ENCODE results near the gene CIRBP.
"Not testable (repeated sequence)": the region's sequence is repeated elsewhere in the genome, so short reads cannot be mapped to it uniquely, and the experiment has no call there.

CIRBP gene

DNA sequence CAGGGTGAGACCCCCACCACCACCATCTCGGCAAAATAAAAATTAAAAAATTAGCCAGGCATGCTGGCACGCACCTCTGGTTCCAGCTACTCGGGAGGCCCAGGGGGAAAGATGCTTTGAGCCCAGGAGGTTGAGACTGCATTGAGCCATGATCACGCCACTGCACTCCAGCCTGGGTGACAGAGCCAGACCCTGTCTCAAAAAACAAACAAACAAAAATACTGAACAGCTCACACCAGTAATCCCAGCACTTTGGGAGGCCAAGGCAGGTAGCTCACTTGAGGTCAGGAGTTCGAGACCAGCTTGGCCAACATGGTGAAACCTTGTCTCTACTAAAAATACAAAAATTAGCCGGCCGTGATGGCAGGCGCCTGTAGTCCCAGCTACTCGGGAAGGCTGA is 36.2 kb downstream of the CIRBP start:
- not testable (repeated sequence) for H3K9me3 ChIP-seq (ENCODE audit: control insufficient read depth in 2 of 2, low read length in 2 of 2); H3K4me3 ChIP-seq (ENCODE audit: low read length in 2 of 2); H3K27ac ChIP-seq (ENCODE audit: low read depth in 2 of 2, low read length in 2 of 2); H3K4me1 ChIP-seq (ENCODE audit: control insufficient read depth in 2 of 2, insufficient read depth in 2 of 2, low read length in 2 of 2); H3K9ac ChIP-seq (ENCODE audit: low read depth in 1 of 2, low read length in 2 of 2); H3K27me3 ChIP-seq (ENCODE audit: control insufficient read depth in 2 of 2, insufficient read depth in 2 of 2, low read length in 2 of 2); H3K36me3 ChIP-seq (ENCODE audit: control insufficient read depth in 2 of 2, insufficient read depth in 2 of 2, low read length in 2 of 2)

DNA sequence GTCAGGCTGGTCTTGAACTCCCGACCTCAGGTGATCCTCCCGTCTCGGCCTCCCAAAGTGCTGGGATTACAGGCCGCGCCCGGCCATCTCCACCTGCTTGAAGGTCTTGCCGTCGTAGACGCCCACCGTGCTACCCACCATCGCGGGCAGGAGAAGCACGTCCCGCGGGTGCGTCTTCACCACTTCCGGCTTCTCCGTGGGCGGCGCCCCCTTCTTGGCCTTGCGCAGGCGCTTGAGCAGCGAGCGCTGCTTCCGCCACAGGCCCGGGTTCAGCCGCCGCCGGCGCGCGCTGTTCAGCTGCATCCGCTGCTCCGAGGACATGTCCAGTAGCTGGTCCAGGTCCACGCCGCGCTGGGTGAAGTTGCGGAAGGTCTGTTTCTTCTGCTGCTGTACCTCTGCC is 38.2 kb downstream of the CIRBP start:
- Histone ChIP-seq H3K4me1 (ENCODE audit: control insufficient read depth in 2 of 2, insufficient read depth in 2 of 2, low read length in 2 of 2) (peaks cover 0 to 3% of the 10 kb centered on the region in 2 donors), H3K27ac (ENCODE audit: low read depth in 2 of 2, low read length in 2 of 2) (no peak overlapping the region), H3K9me3 (ENCODE audit: control insufficient read depth in 2 of 2, low read length in 2 of 2) (no peaks in the 10 kb centered on the region), H3K36me3 (ENCODE audit: control insufficient read depth in 2 of 2, insufficient read depth in 2 of 2, low read length in 2 of 2) (no peaks in the 10 kb centered on the region), H3K9ac (ENCODE audit: low read depth in 1 of 2, low read length in 2 of 2) (no peak overlapping the region), H3K4me3 (ENCODE audit: low read length in 2 of 2) (no peak overlapping the region), H3K27me3 (ENCODE audit: control insufficient read depth in 2 of 2, insufficient read depth in 2 of 2, low read length in 2 of 2) (no peaks in the 10 kb centered on the region)

GRCh38 chr19:1307755-1308303 is 38.7 kb downstream of the CIRBP start:
- no peak overlapping the region for H3K9ac ChIP-seq (ENCODE audit: low read depth in 1 of 2, low read length in 2 of 2)
- no peaks in the 10 kb centered on the region for H3K27me3 ChIP-seq (ENCODE audit: control insufficient read depth in 2 of 2, insufficient read depth in 2 of 2, low read length in 2 of 2)
- H3K4me3 ChIP-seq (ENCODE audit: low read length in 2 of 2): no peak overlapping the region
- H3K27ac ChIP-seq (ENCODE audit: low read depth in 2 of 2, low read length in 2 of 2): no peak overlapping the region
- no peaks in the 10 kb centered on the region for H3K36me3 ChIP-seq (ENCODE audit: control insufficient read depth in 2 of 2, insufficient read depth in 2 of 2, low read length in 2 of 2)
- H3K9me3 ChIP-seq (ENCODE audit: control insufficient read depth in 2 of 2, low read length in 2 of 2): no peaks in the 10 kb centered on the region
- peaks cover 0 to 3% of the 10 kb centered on the region in 2 donors for H3K4me1 ChIP-seq (ENCODE audit: control insufficient read depth in 2 of 2, insufficient read depth in 2 of 2, low read length in 2 of 2)

DNA sequence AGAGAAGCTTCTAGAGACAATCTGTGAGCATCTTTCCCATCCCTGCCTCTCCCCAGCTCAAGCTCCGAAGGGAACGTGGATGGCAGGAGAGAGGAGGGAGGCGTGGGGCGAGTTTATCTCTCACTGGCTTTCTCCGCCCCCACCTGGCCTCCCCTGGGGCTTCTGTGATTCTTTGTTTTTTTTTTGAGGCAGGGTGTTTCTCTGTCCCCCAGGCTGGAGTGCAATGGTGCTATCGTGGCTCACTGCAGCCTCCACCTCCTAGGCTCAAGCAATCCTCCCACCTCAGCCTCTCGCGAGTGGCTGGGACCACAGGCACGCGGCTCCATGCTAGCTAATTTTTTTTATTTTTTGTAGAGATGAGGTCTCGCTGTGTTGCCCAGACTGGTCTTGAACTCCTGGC is 39.6 kb downstream of the CIRBP start:
- H3K4me1 ChIP-seq (ENCODE audit: control insufficient read depth in 2 of 2, insufficient read depth in 2 of 2, low read length in 2 of 2): peaks cover 5 to 7% of the 10 kb centered on the region in 2 donors
- no peaks in the 10 kb centered on the region for H3K36me3 ChIP-seq (ENCODE audit: control insufficient read depth in 2 of 2, insufficient read depth in 2 of 2, low read length in 2 of 2)
- H3K27ac ChIP-seq (ENCODE audit: low read depth in 2 of 2, low read length in 2 of 2): no peak overlapping the region
- no peaks in the 10 kb centered on the region for H3K9me3 ChIP-seq (ENCODE audit: control insufficient read depth in 2 of 2, low read length in 2 of 2)
- no peak overlapping the region for H3K9ac ChIP-seq (ENCODE audit: low read depth in 1 of 2, low read length in 2 of 2)
- H3K27me3 ChIP-seq (ENCODE audit: control insufficient read depth in 2 of 2, insufficient read depth in 2 of 2, low read length in 2 of 2): no peaks in the 10 kb centered on the region
- H3K4me3 ChIP-seq (ENCODE audit: low read length in 2 of 2): no peak overlapping the region

DNA sequence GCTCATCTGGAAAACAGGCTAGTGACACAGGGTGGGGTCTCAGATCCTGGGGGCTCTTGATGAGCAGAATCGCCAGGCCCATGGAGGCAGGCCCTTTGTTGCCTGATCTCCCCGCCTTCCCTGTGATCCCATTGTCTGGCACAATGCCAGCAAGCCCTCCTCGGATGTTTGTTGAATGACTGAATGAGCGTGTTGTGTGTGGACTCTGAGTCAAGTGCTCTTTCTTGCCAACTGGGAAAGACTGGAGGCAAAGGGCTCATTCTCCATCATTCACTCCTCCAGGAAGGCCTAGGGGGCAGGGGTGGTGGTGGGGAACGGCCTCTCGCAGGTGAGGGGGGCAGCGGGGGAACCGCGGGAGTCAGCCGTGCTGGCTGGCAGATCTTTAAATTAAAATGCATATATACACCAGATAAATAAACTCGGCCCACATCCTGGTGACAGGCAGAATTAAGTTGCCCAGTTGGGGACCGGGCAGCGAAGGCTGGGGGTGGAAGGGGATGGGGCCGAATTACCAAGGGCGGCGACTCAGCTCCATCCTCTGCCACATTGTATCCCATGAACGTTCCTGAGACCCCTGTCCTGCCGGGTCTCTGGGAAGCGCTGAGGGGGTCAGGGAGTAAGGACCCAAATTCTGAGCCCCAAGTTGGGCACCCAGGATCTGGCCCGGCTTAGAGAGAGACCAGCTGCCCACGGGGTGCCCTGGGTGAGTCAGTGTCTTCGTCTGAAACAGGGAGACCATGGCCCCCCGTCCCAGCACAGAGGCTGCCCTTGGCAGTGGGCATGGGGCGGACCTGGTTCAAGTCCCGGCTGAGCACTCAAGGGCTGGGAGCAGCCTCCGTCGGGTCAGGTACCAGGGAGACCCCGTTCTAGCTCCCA is 41.1 kb downstream of the CIRBP start:
- Histone ChIP-seq H3K27me3 (ENCODE audit: control insufficient read depth in 2 of 2, insufficient read depth in 2 of 2, low read length in 2 of 2) (peaks cover 0 to under 1% of the 10 kb centered on the region in 2 donors), H3K36me3 (ENCODE audit: control insufficient read depth in 2 of 2, insufficient read depth in 2 of 2, low read length in 2 of 2) (no peaks in the 10 kb centered on the region), H3K9me3 (ENCODE audit: control insufficient read depth in 2 of 2, low read length in 2 of 2) (no peaks in the 10 kb centered on the region), H3K9ac (ENCODE audit: low read depth in 1 of 2, low read length in 2 of 2) (no peak overlapping the region), H3K27ac (ENCODE audit: low read depth in 2 of 2, low read length in 2 of 2) (no peak overlapping the region), H3K4me3 (ENCODE audit: low read length in 2 of 2) (no peak overlapping the region), H3K4me1 (ENCODE audit: control insufficient read depth in 2 of 2, insufficient read depth in 2 of 2, low read length in 2 of 2) (peaks cover 4 to 6% of the 10 kb centered on the region in 2 donors)

GRCh38 chr19:1310853-1311180 is 41.7 kb downstream of the CIRBP start:
- Histone ChIP-seq H3K9me3 (ENCODE audit: control insufficient read depth in 2 of 2, low read length in 2 of 2) (no peaks in the 10 kb centered on the region), H3K27me3 (ENCODE audit: control insufficient read depth in 2 of 2, insufficient read depth in 2 of 2, low read length in 2 of 2) (peaks cover under 1 to 3% of the 10 kb centered on the region in 2 donors), H3K4me3 (ENCODE audit: low read length in 2 of 2) (no peak overlapping the region), H3K36me3 (ENCODE audit: control insufficient read depth in 2 of 2, insufficient read depth in 2 of 2, low read length in 2 of 2) (no peaks in the 10 kb centered on the region), H3K27ac (ENCODE audit: low read depth in 2 of 2, low read length in 2 of 2) (no peak overlapping the region), H3K9ac (ENCODE audit: low read depth in 1 of 2, low read length in 2 of 2) (no peak overlapping the region), H3K4me1 (ENCODE audit: control insufficient read depth in 2 of 2, insufficient read depth in 2 of 2, low read length in 2 of 2) (peaks cover 6% of the 10 kb centered on the region in 2 donors)

DNA sequence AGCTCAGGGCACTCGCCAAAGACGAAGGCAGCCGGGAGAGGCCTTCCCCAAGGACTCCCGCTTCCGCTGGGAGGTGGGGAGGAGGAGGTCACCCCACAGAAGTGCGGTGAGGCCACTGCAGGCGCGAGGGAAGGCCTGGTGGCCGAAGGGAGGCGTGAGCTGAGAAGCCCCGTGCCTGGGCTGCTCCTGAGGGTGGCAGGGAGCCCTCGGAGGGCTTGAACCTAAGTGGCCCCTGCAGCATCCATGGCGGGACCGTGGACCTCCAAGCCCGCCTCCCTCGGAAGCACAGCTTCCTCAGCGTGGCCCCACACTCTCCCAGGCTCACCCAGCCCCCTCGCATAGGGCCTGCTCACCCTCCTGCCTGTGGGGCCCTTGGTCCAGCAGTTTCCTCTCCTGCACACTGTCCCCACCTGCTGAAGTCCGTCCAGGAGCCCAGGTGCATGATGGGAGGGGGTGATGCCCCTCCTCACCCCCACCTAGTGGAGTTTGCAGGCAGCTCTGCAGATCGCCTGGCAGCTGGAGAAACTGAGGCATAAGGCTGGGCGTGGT is 42.5 kb downstream of the CIRBP start:
- no peak overlapping the region for H3K4me3 ChIP-seq (ENCODE audit: low read length in 2 of 2)
- no peaks in the 10 kb centered on the region for H3K36me3 ChIP-seq (ENCODE audit: control insufficient read depth in 2 of 2, insufficient read depth in 2 of 2, low read length in 2 of 2)
- H3K4me1 ChIP-seq (ENCODE audit: control insufficient read depth in 2 of 2, insufficient read depth in 2 of 2, low read length in 2 of 2): peaks cover 8 to 10% of the 10 kb centered on the region in 2 donors
- no peak overlapping the region for H3K27ac ChIP-seq (ENCODE audit: low read depth in 2 of 2, low read length in 2 of 2)
- H3K27me3 ChIP-seq (ENCODE audit: control insufficient read depth in 2 of 2, insufficient read depth in 2 of 2, low read length in 2 of 2): peaks cover 9 to 11% of the 10 kb centered on the region in 2 donors
- no peak overlapping the region for H3K9ac ChIP-seq (ENCODE audit: low read depth in 1 of 2, low read length in 2 of 2)
- H3K9me3 ChIP-seq (ENCODE audit: control insufficient read depth in 2 of 2, low read length in 2 of 2): no peaks in the 10 kb centered on the region

DNA sequence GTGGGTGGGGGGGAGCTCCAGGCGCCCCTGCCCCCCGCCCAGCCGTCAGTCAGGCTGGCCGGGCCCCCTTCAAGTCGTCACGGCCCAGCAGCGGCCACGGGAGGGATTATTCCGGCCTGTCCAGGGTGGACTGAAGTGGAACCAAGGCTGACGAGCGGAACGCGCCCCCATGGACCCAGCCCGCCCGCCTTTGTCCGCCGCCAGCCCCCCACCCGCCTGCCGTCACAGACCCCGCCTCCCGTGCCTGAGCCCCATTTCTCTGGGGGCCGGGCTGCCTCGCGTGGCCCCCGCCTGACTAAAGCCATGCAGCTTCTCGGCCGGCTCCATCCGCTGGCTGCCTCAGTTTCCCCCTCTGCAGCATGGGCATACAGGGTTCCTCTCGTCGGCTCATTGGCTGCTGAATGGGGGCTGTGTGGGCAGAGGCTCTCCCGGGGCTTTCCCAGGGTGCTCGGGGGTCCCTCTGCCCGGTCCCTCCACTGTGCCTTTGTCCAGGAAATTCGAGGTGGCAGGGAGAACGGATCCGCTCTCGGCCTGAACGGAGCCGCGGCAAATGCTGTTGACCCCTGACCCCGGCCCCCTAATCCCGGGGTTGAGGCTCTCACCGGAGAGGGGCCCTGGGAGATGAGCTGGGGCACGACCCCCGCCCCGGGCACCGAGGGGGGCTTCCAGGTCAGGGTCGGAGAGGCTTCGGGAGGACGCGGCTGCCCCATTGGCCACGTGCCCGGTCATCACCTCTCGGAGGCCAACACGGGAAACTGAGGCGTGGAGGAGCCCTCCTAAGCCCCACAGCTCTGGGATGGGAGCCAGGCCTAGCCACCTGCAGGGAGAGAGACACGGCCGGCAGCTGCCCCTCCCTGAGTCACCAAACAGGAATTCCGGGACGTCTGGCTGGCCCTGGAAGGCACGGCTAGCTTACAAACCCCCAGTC is 43.9 kb downstream of the CIRBP start:
- Histone ChIP-seq H3K9me3 (ENCODE audit: control insufficient read depth in 2 of 2, low read length in 2 of 2) (no peaks in the 10 kb centered on the region), H3K27ac (ENCODE audit: low read depth in 2 of 2, low read length in 2 of 2) (no peak overlapping the region), H3K36me3 (ENCODE audit: control insufficient read depth in 2 of 2, insufficient read depth in 2 of 2, low read length in 2 of 2) (no peaks in the 10 kb centered on the region), H3K27me3 (ENCODE audit: control insufficient read depth in 2 of 2, insufficient read depth in 2 of 2, low read length in 2 of 2) (peaks cover 15 to 21% of the 10 kb centered on the region in 2 donors), H3K9ac (ENCODE audit: low read depth in 1 of 2, low read length in 2 of 2) (no peak overlapping the region), H3K4me3 (ENCODE audit: low read length in 2 of 2) (no peak overlapping the region), H3K4me1 (ENCODE audit: control insufficient read depth in 2 of 2, insufficient read depth in 2 of 2, low read length in 2 of 2) (peaks cover 8 to 10% of the 10 kb centered on the region in 2 donors)

GRCh38 chr19:1313695-1314613 is 44.8 kb downstream of the CIRBP start:
- Histone ChIP-seq H3K9me3 (ENCODE audit: control insufficient read depth in 2 of 2, low read length in 2 of 2) (no peaks in the 10 kb centered on the region), H3K27ac (ENCODE audit: low read depth in 2 of 2, low read length in 2 of 2) (no peak overlapping the region), H3K9ac (ENCODE audit: low read depth in 1 of 2, low read length in 2 of 2) (no peak overlapping the region), H3K36me3 (ENCODE audit: control insufficient read depth in 2 of 2, insufficient read depth in 2 of 2, low read length in 2 of 2) (no peaks in the 10 kb centered on the region), H3K4me1 (ENCODE audit: control insufficient read depth in 2 of 2, insufficient read depth in 2 of 2, low read length in 2 of 2) (peaks cover 10 to 11% of the 10 kb centered on the region in 2 donors), H3K4me3 (ENCODE audit: low read length in 2 of 2) (no peak overlapping the region), H3K27me3 (ENCODE audit: control insufficient read depth in 2 of 2, insufficient read depth in 2 of 2, low read length in 2 of 2) (peaks cover 21% of the 10 kb centered on the region in 2 donors)
